OCI-LY1 (cell line): Measurements from ENCODE around the gene EFHC2.

ENCODE experiments used
- H2AFZ ChIP-seq: fragments of 200-600 bp; sonication (generic), shearing (Covaris generic); 2 replicates; pipeline ENCODE4 v1.6.0; 2014; ENCODE audit warnings: antibody characterized with exemption, mild to moderate bottlenecking, low read length
- H3F3A ChIP-seq: fragments of 200-600 bp; sonication (generic), shearing (Covaris generic); 2 replicates; pipeline ENCODE4 v1.6.0; 2014; ENCODE audit warnings: mild to moderate bottlenecking, antibody characterized with exemption, low read length, moderate library complexity; ENCODE audit not compliant: insufficient read depth
- H3K27ac ChIP-seq: fragments of 200-600 bp; sonication (generic); 2 replicates; pipeline ENCODE4 v1.5.1; 2014; ENCODE audit warnings: low read length, mixed run types, mild to moderate bottlenecking, low read depth; ENCODE audit not compliant: poor library complexity, severe bottlenecking
- H3K27me3 ChIP-seq: fragments of 200-600 bp; sonication (generic); 2 replicates; pipeline ENCODE4 v1.6.0; 2014; ENCODE audit warnings: antibody characterized with exemption, mild to moderate bottlenecking, low read length, moderate library complexity; ENCODE audit not compliant: insufficient read depth
- H3K36me3 ChIP-seq: fragments of 200-600 bp; sonication (generic); 2 replicates; pipeline ENCODE4 v1.6.1; 2014; ENCODE audit warnings: mild to moderate bottlenecking, antibody characterized with exemption, low read length, moderate library complexity, mixed read lengths; ENCODE audit not compliant: insufficient read depth
- H3K4me1 ChIP-seq: fragments of 200-600 bp; sonication (generic); 2 replicates; pipeline ENCODE4 v1.5.1; 2014; ENCODE audit warnings: mild to moderate bottlenecking, low read length, moderate library complexity; ENCODE audit not compliant: insufficient read depth, severe bottlenecking
- H3K4me2 ChIP-seq: fragments of 200-600 bp; sonication (generic), shearing (Covaris generic); 2 replicates; pipeline ENCODE4 v1.6.1; 2014; ENCODE audit warnings: low read length
- H3K4me3 ChIP-seq: fragments of 200-600 bp; sonication (generic); 2 replicates; pipeline ENCODE4 v1.5.1; 2014; ENCODE audit warnings: low read length, low read depth, mild to moderate bottlenecking, mixed read lengths; ENCODE audit not compliant: poor library complexity, severe bottlenecking
- H3K79me2 ChIP-seq: fragments of 200-600 bp; shearing (Covaris generic); 2 replicates; pipeline ENCODE4 v1.6.1; 2016; ENCODE audit warnings: mixed run types, low read length, mixed read lengths; ENCODE audit not compliant: insufficient read depth
- H3K9ac ChIP-seq: fragments of 200-600 bp; sonication (generic), shearing (Covaris generic); 2 replicates; pipeline ENCODE4 v1.6.1; 2014; ENCODE audit warnings: mild to moderate bottlenecking, low read length, mixed read lengths
- H3K9me2 ChIP-seq: fragments of 200-600 bp; sonication (generic), shearing (Covaris generic); 2 replicates; pipeline ENCODE4 v1.6.1; 2014; ENCODE audit warnings: low read depth, mild to moderate bottlenecking, low read length, mixed read lengths
- H3K9me3 ChIP-seq: fragments of 200-600 bp; shearing (Covaris generic); 2 replicates; pipeline ENCODE4 v1.6.1; 2014; ENCODE audit warnings: low read length, mixed read lengths
- H4K20me1 ChIP-seq: fragments of 200-600 bp; sonication (generic), shearing (Covaris generic); 2 replicates; pipeline ENCODE4 v1.6.0; 2016; ENCODE audit warnings: mild to moderate bottlenecking, low read length; ENCODE audit not compliant: insufficient read depth
- CTCF ChIP-seq: fragments of 200-600 bp; sonication (generic), shearing (Covaris generic); IDR thresholded peaks from 2 replicates; pipeline ENCODE4 v1.5.1; 2017; ENCODE audit warnings: mild to moderate bottlenecking, antibody characterized with exemption, low read length, moderate library complexity, mixed read lengths
- EZH2 ChIP-seq: fragments of 200-600 bp; sonication (generic), shearing (Covaris generic); IDR thresholded peaks from 2 replicates; pipeline ENCODE4 v1.8.0; 2017; ENCODE audit warnings: borderline replicate concordance, mixed run types, mild to moderate bottlenecking, antibody characterized with exemption, low read length, moderate library complexity, mixed read lengths

Gene EFHC2

DNA sequence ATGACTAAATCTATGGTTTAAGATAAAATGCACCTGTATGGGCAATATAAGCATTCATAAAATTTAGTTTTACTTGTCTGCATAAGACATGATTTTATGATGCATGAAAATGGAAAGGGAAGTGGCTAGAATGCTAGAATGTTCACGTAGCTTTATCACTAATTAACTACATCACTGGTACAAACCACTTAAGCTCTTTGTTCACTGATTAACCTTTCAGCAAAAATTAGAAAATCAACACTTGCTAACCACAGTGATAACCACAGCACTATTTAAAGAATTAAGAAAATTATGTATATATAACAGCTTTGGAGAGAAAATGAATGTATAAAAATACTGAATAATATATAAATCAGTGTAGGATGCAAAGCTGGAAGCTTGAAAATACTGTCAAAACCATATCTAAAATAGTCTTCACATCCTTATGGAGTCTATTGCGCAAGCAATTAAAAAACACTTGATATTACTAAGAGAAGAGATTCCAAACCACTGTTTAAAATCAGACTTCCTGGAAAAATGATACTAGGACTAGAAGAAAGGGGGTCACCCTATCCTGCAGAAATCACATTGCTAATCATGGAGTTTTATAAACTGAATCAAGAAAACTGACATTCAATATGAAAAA lies 51.9 kb downstream of the EFHC2 start:
- Histone ChIP-seq H3K36me3 (no peaks in the 10 kb centered on the region), H3F3A (no peaks in the 10 kb centered on the region), H2AFZ (no peak overlapping the region), H3K4me1 (no peaks in the 10 kb centered on the region), H3K27ac (no peak overlapping the region), H3K4me3 (no peak overlapping the region), H3K79me2 (no peaks in the 10 kb centered on the region), H4K20me1 (no peaks in the 10 kb centered on the region), H3K9me2 (no peaks in the 10 kb centered on the region), H3K4me2 (no peak overlapping the region), H3K9me3 (no peaks in the 10 kb centered on the region), H3K27me3 (no peaks in the 10 kb centered on the region), H3K9ac (no peak overlapping the region)
- no peak for TF ChIP-seq CTCF
- no peak for TF ChIP-seq EZH2

DNA sequence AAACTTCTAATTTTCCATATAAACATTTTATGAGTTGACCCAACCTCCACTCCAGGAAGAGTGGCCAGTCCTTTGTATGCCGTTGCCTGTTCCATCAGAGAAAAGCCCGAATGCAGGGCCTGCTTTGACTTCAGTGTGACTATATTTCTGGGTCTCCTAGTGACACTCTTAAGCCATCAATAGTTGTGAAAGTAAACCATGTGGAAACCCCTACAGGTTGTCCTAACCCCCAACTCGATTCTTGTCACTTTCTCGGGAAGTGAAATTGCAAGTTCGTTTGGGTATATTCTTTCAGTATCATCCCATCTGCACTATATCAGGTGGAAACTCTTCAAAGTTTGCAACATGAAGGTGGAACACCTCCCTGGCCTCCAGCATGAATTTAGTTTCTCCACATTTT lies 52.8 kb downstream of the EFHC2 start:
- H3K79me2 ChIP-seq: no peaks in the 10 kb centered on the region

GRCh38 chrX:44282753-44283152 lies 60.7 kb downstream of the EFHC2 start:
- Histone ChIP-seq H3F3A (no peaks in the 10 kb centered on the region), H3K27me3 (no peaks in the 10 kb centered on the region), H3K4me3 (no peak overlapping the region), H3K79me2 (no peaks in the 10 kb centered on the region), H3K4me2 (no peak overlapping the region), H3K9me3 (no peaks in the 10 kb centered on the region), H3K4me1 (no peaks in the 10 kb centered on the region), H3K27ac (no peak overlapping the region), H4K20me1 (no peaks in the 10 kb centered on the region), H3K9ac (no peak overlapping the region), H3K9me2 (no peaks in the 10 kb centered on the region), H3K36me3 (no peaks in the 10 kb centered on the region), H2AFZ (no peak overlapping the region)
- no peak for TF ChIP-seq EZH2
- TF ChIP-seq CTCF: no peak

More for the DNA sequence above, 52.8 kb downstream of the EFHC2 start:
- Histone ChIP-seq H3K36me3 (no peaks in the 10 kb centered on the region), H3K9me2 (no peaks in the 10 kb centered on the region), H2AFZ (no peak overlapping the region), H3K27me3 (no peaks in the 10 kb centered on the region), H3K4me1 (no peaks in the 10 kb centered on the region), H3F3A (no peaks in the 10 kb centered on the region), H3K4me2 (no peak overlapping the region), H3K9ac (no peak overlapping the region), H3K27ac (no peak overlapping the region), H4K20me1 (no peaks in the 10 kb centered on the region), H3K4me3 (no peak overlapping the region), H3K9me3 (no peaks in the 10 kb centered on the region)
- no peak for TF ChIP-seq CTCF
- TF ChIP-seq EZH2: no peak
